GM21619 (cell line): ENCODE results near the gene IMP4.
A peak's percentile ranks its signal among the peaks of the same experiment; 100 is the strongest.

Source experiments
- ATAC-seq: cut with Tn5 transposase; IDR thresholded peaks from one replicate; pipeline ENCODE4 v1.9.1; 2021; ENCODE audit not compliant: unreplicated experiment

Gene IMP4

DNA sequence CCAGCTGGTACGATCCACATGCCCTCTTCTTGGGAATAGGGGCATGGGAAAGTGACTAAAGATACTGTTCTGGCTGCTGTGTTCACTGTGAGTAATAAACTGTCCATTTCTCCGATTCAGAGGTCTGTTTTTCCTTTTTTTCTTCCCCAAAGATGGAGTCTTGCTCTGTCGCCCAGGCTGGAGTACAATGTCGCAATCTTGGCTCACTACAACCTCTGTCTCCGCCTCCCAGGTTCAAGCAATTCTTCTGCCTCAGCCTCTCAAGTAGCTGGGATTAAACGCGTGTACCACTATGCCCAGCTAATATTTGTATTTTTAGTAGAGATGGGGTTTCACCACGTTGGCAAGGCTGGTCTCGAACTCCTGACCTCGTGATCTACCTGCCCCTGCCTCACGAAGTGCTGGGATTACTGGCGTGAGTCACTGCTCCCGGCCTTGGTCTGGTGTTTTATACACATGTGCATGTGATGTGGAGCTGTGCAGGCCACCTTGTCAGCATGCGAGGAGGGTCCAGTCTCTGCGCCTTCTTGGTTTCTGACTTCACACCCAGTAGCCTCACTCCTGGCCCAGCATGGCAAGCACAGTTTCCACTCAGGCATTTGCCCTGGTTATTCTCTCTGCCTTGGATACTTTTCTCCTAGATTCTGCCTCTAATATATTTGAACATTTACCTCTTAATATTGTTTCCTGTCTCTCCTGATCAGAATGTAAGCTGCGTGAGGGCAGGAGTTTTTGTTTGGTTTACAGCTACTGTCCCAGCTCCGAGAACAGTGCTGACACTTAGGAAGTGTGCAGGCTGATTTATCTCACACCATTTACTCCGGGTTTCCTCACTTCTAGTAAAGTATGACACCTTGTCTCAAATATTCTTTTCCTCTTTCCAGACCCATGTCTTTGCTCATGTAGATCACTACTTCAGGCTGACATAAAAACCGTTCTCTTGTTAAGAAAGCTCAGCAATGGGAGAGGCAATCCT lies 32.9 kb downstream of the IMP4 start:
- ATAC-seq: no peak

DNA sequence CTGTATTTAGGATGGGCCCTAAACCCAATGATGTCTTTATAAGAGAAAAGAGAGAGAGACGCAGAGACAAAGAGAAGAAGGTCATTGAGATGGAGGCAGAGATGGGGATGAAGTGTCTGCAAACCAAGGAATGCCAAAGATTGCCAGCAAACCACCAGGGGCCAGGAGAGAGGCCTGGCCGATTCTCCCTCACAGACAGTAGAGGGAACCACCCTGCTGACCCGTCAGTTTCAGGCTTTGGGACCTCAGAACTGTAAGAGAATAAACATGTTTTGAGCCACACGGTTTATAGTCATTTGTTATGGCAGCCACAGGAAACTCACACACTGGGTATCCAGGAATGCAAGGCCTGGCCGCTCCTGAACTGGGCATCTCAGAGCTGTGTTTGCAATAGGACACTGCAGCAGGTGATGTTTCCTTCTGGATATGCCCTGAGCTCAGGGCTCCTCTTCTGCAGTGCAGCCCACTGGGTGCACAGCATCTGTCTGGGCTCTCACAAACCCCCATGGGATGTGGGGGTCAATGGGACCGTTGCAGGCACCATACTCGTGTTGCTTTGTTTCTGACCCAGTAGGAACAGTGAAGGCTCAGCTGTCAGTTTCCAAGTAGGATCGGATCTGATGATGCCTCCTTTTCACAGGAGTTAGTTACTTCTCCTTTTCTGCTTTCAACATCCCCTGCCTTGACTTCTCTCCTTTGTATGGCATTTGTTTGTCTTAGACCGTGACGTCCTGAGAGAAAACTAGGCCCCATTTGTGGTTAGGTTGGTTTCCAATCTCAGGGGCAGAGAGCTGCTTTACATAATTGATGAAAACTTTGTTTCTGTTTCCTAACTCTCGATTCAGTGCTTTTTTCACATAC lies 34.0 kb downstream of the IMP4 start:
- peak; percentile 55 for ATAC-seq

DNA sequence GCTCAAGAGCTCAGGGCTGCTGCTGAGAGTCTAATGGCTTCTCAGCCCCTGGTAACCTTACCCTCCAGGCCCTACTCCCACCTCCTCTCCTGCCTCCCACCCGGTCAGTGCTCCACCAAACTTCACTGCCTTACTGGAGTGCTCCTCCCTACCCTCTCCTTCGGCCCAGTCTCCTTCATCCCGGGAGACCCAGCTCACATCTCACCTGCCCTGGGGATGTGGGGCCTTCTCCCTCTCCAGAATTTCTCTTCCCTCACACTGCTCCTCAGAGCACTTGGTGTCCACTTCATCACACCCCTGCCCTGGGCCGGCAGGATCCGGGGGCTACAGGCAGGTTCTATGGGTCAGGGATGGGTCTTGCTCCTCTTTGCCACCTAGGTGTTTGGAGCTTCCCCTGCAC lies 34.8 kb downstream of the IMP4 start:
- ATAC-seq: no peak

DNA sequence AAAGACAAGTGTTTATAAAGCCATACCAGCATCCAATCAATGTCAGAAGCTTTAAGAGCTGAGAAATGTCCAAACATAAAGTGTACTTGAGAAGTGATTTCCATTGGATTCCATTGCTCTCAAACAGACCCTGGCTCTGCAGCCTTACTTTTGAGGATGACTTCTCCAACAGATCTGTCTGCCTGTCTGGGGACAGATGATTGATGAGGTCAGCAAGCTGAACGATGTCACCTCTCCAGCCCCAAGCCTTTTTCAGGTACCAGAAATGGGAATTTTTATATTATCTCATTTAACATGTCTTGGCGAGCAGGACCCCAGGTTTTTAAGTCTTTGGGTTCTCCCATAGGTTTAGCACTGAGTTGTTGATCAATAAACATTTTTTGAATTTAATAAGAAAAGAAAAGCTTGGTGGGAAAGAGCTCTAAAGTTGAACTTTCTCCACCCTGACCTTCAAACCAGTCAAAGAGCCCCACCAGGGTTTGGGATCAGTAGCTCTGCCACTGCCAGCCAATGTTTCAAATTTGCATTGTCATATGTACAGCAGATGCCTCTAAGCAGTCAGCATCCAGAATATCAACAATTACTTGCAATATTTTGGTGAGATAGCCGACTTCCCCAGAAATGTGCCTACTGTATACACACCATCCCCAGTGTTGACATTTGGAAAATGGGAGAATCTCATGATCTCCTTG lies 35.7 kb downstream of the IMP4 start:
- ATAC-seq: no peak

DNA sequence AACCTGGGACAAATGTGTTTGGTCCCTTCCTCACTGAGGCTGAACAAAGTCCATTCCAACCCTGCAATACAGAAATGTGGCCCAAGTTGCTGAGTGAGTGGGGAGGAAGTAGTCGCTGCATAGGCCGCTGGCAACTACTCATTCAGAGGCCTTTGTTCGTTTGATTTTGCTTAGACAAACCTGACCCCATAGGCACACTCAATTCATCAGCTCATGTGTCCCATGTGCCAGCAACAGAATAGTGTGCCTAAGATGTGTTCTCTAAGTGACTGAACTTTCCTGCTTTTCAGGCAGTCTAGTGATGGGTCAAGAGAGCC lies 36.2 kb downstream of the IMP4 start:
- ATAC-seq: no peak

DNA sequence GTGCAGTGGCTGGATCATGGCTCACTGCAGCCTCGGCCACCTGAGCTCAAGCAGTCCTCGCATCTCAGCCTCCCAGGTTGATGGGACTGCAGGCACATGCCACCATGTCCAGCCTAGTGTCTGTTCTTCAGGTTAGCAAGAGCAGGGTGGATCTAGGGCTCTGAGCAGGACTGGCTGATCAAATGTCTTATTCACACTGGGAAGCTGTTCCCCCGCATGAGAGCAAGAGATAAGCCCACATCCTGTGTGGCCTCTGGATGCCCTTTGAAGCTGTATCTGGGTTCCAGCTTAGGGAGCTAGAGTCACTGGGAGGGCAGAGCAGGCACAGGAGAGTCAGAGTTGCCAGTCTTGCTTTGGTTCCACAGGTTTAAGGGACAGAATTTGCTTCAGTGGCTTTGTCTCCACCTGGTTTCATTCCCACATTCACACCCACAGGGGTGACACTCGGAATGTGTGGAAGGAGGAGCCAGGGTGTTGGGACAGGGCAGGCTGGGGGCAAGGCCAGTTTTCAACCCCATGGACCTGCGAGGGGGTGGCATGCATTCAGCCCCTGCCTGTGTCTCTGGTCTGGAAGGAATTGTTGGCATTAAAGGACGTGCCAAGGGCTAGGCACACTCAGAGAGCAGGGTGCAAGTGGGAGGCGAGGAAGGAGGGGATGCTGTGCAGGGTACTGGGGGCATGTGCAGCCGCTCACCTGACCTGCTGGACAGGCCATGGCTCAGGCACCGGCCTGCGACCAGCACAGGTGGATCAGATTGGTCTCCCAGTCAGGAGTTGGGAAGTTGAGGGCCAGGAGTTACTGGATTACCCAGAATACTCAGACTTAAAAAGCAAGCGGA lies 37.6 kb downstream of the IMP4 start:
- ATAC-seq: no peak

DNA sequence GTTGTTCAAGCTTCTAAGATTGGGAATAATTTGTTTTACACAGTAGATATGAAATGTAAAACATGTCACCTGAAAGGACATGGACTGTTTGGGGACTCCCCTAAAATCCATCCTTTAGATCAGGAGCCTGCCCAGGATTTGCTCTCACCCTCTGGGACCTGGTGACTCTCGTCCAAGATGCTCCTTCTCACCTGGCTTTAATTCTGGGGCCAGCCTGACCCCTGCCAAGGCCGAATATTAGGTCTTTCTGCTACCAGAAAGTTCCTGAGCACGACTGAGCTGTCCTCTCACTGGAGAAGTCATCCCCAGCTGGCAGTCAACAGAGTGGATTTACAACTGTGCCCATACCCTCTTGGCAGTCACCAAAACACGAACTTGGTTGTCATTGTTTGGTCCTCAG lies 38.4 kb downstream of the IMP4 start:
- ATAC-seq: no peak

DNA sequence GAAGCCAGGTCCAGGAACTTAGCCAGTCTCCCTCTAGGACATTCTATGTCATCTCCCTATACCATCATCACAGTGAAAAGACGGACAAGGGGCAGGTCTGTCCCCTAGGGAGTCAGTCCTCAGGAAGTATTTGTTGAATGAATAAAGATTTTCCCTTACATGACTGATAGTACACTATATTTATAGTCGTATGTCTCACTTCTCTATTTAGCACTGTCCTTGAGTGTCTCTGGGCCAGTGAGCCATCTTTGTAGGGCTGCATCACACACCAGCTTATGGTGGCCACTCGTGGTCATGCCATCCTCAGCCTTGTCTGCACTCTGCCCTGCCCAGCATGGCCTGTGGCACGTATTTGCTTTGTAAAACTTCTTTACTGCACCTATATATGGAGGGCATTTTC lies 38.9 kb downstream of the IMP4 start:
- ATAC-seq: no peak

DNA sequence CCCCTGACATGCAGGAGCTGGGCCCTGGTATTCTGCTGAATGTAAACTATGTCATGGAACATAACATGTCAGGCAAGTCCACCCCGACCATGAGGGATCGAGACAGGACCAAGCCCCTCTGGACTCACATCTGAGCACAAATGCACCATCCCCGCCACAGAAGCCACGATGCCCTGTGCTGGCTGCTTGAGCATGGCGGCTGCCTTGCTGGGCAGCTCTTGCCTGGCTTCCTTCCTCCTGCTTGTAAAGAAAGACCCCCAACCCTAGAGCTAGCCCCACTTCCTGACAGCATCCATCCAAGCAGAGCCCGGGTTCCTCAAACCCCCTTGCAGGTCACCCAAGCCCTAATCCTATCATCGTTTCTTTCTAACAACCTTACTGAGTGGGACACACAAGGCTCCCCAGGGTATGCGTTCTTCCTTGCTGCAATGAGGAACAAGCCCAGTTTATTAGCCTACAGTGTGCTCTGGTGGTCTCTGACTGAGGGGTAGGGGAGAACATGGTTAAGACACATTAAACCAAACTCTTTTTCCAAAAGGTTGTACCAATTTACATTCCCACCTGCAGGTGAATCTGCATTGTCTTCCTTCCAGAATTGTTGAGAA lies 39.7 kb downstream of the IMP4 start:
- ATAC-seq: no peak

DNA sequence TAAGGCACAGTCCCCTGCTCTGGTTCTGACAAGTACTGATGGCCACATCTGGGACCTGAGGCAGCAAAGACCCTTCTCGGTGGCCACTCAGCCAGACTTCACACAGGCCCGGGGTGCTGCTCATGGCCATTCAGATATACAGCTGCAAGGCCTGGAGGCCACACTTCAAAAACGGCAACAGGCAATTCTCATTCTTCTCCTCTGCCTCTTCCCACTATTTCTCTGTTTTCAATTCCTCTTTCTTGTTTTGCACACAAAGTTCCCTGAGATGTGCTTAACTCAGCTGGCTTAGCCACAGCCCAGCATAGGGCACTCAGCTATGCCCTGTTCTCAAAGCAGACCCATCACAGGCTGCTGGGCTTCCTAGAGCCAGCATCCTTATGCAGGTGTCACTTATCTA lies 43.0 kb downstream of the IMP4 start:
- peak; percentile 49 for ATAC-seq

DNA sequence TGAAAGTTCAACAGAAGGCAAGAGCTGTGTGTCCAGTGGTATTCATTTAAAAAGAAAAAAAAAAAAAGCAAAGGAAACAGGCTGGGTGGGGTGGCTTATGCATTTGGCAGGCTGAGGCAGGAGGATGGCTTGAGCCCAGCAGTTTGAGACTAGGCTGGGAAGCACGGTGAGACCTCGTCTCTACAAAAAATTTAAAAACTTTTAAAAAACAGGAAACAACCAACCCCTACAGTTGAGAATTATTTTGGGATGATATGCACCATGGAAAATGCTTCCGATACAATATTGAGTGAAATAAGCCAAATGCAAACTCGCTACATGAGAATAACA lies 44.3 kb downstream of the IMP4 start:
- no peak for ATAC-seq

DNA sequence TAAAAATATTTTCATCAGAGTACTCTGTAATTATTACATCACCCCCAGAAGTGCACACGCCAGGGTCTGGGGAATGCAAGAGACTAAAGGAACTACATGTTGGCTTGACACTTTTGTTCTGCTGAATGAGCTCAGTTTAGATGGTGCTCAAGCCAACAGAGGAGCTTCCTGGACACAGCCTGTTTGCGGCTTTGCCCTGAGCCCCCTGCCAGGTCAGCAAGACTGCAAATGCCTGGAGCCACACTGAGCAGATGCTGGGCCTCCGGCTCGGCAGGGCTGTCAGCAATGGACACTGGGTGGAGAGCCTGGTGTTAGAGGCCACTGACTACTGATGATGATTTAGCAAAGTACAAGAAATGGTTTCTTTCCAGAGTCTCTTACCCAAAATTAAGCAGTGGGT lies 45.1 kb downstream of the IMP4 start:
- ATAC-seq: no peak

DNA sequence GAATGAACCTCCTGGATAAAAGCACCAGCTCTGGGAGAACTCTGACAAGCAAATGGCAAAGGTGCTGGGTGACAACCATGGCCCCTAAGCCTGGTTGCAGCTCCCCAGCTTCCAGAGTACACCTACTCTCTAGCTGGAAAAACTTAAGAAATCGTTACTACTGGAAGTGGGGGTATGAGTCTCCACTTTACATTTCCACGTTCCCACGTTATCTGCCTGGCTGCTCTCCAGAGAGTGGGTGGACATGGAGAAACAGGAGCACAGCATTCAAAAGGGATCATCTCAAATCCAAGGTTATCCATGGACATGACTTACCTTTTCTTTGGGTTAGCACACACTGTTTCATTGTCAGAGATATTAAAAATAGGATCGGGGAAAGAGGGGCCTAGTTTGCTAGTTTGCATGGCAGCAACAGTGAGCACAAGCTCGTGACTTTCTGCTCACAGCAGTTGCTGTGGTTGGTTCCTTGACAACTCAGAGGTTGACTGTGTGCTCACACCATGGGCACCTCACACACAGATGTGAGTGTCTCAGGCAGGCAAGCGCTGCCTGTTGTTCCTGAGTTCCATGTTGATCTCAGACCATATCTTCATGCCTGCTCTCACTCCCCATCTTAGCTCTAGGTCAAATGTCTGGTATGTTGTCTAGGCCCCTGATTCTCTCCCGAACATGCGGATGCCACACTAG lies 45.7 kb downstream of the IMP4 start:
- no peak for ATAC-seq

DNA sequence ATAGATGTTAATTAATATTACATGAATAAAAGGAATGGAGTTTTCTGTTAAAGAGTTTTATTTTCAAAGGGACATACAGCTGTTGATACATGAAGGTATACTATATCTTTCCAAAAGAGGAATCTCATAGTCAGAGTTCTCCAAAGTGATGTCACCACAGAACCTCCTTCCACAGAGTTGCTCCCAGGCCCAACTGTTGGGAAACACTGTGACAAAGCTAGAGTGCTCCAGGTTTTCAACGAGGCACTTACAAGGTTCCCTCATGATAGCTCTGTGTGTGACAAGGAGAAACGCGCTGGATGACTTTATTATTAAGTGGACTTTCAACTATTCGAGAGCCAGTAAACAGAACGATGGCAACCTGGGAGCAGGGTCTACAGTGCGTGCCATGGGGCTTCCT lies 46.7 kb downstream of the IMP4 start:
- ATAC-seq: no peak

DNA sequence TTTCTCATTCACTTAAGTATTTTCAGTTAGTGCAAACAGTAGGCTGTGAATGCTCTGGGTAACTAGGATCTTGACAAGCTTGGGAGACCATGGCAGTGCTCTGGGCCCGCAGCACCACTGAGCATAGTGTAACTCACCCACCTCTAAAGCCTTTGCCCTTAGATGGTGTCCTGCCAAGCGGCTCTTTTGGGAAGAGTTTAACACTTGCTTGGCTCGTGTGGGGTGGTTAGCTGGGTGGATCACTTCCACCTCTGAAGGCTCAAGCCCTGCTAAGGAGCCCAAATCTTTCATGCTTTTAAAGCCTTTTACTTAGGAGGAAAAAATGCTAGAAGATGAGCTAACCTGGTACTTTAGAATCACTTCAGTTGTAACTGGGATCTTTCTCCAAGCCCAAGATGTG lies 47.1 kb downstream of the IMP4 start:
- ATAC-seq: no peak

DNA sequence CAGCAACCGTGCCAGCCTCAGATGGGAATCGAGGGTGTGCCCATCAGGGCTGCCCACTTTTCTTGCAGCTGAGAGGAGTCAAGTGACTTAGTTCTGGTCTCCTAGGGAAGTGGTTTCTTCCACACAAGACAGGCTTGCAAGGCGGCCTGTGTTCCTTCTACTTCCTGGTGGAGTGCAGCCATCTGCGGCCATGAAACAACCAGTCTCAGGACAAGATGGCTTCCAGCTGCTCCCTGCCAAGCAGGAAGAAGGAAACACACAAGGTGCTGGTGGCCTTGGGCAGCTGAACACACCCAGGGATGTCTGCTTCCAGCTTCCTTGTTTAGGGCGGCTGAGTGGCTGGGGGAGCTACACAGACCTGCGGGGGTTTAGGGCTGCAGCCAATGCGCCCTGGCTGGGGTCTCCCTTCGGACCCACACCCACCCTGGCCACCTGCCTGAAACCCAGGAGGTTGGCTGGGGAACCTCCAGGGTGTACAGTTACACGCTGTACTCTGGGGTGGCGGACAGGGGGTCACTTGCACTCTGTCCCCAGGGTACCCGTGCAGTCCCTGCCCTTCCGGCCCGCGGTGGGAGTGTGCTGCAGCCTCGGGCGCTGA lies 47.9 kb downstream of the IMP4 start:
- peak; percentile 12 for ATAC-seq

DNA sequence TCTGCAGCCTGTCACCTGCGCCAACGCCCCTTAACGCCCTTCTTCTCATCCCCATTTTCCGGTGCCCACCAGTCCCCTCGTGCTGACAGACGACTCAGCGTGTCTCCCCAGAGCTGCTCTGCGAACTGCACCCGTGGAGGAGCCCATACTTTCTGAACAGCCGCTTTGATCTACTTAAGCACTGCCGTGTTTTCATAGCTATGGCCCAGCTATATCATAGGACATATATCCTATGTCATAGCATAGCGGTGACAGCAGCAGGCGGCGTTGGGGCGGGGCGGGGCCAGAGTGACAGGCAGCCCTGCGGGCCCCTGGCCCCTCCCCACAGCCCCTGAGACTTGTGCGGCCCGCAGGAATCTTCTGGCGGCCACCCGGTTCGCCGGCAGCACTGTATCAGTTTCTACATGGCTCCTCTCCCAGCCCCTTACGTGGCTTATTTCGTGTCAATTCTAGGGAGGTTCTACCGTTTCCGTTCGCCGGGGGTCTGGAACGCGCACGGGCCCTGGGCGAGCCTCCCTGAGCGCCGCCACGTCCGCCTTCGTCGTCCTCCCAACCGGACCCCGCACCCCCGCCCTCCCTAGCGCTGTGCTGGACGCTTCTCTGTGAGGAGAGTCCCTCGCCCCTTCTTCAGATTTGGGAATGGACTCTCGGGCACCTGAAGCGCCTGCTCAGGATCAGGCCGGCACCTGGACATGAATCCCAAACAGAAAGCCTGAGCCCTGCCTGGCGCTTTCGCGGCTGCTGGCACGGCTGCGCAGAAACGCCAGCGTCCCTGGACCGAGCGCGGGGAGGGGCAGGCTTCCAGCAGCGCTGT lies 48.6 kb downstream of the IMP4 start:
- ATAC-seq: peak; percentile 88

DNA sequence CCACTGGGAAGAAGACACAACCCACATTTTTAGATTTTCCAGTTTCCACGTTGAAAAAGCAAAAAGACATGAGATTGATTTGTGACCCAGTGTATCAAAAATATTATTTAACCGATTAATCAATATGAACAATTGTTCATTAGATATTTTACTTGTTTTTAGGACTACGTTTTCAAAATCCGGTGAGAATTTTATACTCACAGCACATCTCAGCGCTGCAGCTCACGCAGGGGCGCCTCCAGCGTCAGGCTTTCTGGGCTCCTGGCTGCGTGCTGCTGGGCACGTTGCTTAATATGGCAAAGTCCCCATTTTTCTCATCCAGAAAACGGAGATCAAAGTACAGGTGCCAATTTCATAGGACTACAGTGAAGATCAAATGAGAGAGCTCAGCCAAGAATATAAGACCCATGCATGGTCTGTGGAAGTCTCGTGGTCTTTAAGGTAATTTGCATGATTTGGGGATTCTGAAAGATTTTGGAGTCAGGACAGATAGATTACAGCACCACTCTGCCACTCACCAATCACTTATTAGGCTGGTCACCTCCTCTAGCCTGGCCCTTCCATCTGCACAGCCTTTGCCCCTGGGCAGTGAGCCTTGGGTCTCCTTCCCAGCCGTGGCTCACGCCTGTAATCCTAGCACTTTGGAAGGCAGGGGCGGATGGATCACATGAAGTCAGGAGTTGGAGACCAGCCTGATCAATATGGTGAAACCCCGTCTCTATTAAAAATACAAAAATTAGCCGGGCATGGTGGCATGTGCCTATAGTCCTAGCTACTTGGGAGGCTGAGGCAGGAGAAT lies 49.4 kb downstream of the IMP4 start:
- ATAC-seq: no peak
